Measurements from ENCODE around the gene SCML2. TPM values are rescaled to one million over a fixed set of nuclear protein-coding genes. Genes with fewer than 3 reads are reported as not detected.

Gene SCML2
- polyA plus RNA-seq, 2 donors = 1.0 to 1.6 TPM

- H3K27ac ChIP-seq (ENCODE audit: low read depth in 2 of 2, low read length in 1 of 2) = no peak within 1 kb of the TSS
- H3K4me1 ChIP-seq (ENCODE audit: control insufficient read depth in 2 of 2, insufficient read depth in 2 of 2, low read length in 1 of 2) = no peaks in the 10 kb centered on the region
- no peak within 1 kb of the TSS for H3K4me3 ChIP-seq (ENCODE audit: low read depth in 1 of 2, low read length in 2 of 2)
- no peaks in the 10 kb centered on the region for H3K36me3 ChIP-seq (ENCODE audit: control insufficient read depth in 2 of 2, insufficient read depth in 2 of 2, low read length in 1 of 2)
- H3K9me3 ChIP-seq (ENCODE audit: control insufficient read depth in 2 of 2, insufficient read depth in 1 of 2, low read depth in 1 of 2, low read length in 1 of 2) = peaks cover 4 to 5% of the 10 kb centered on the region in 2 donors
- WGBS, 2 donors = 96 to 97% methylated on average over 19 of the region's 19 CpGs
- H3K27me3 ChIP-seq (ENCODE audit: control insufficient read depth in 1 of 2, insufficient read depth in 2 of 2, low read length in 2 of 2) = no peaks in the 10 kb centered on the region
Measured at GRCh38 chrX:18220786-18221185, 133.7 kb downstream of the SCML2 start, which contains the start of gene BEND2. TSS of gene BEND2 (minus strand) at chrX:18220886. CDS start at chrX:18220750, 136 bp downstream.

- H3K4me3 ChIP-seq (ENCODE audit: low read depth in 1 of 2, low read length in 2 of 2) = no peak overlapping the region
- H3K4me1 ChIP-seq (ENCODE audit: control insufficient read depth in 2 of 2, insufficient read depth in 2 of 2, low read length in 1 of 2) = no peaks in the 10 kb centered on the region
- no peak overlapping the region for H3K27ac ChIP-seq (ENCODE audit: low read depth in 2 of 2, low read length in 1 of 2)
- no peaks in the 10 kb centered on the region for H3K9me3 ChIP-seq (ENCODE audit: control insufficient read depth in 2 of 2, insufficient read depth in 1 of 2, low read depth in 1 of 2, low read length in 1 of 2)
- no peaks in the 10 kb centered on the region for H3K36me3 ChIP-seq (ENCODE audit: control insufficient read depth in 2 of 2, insufficient read depth in 2 of 2, low read length in 1 of 2)
- WGBS, 2 donors = 12 to 14% methylated on average over 2 of the region's 2 CpGs
- H3K27me3 ChIP-seq (ENCODE audit: control insufficient read depth in 1 of 2, insufficient read depth in 2 of 2, low read length in 2 of 2) = no peaks in the 10 kb centered on the region
Measured at GRCh38 chrX:18210470-18210869, 144.0 kb downstream of the SCML2 start.

- Histone ChIP-seq H3K27ac (ENCODE audit: low read depth in 2 of 2, low read length in 1 of 2) (no peak overlapping the region), H3K9me3 (ENCODE audit: control insufficient read depth in 2 of 2, insufficient read depth in 1 of 2, low read depth in 1 of 2, low read length in 1 of 2) (no peaks in the 10 kb centered on the region), H3K4me1 (ENCODE audit: control insufficient read depth in 2 of 2, insufficient read depth in 2 of 2, low read length in 1 of 2) (no peaks in the 10 kb centered on the region), H3K27me3 (ENCODE audit: control insufficient read depth in 1 of 2, insufficient read depth in 2 of 2, low read length in 2 of 2) (no peaks in the 10 kb centered on the region), H3K4me3 (ENCODE audit: low read depth in 1 of 2, low read length in 2 of 2) (no peak overlapping the region), H3K36me3 (ENCODE audit: control insufficient read depth in 2 of 2, insufficient read depth in 2 of 2, low read length in 1 of 2) (no peaks in the 10 kb centered on the region)
- 75 to 89% methylated on average over 8 of the region's 8 CpGs for WGBS, 2 donors
Measured at GRCh38 chrX:18206657-18207056, 147.8 kb downstream of the SCML2 start.

GRCh38 chrX:18203631-18204030, 150.9 kb downstream of the SCML2 start:
- Histone ChIP-seq H3K4me1 (ENCODE audit: control insufficient read depth in 2 of 2, insufficient read depth in 2 of 2, low read length in 1 of 2) (no peaks in the 10 kb centered on the region), H3K9me3 (ENCODE audit: control insufficient read depth in 2 of 2, insufficient read depth in 1 of 2, low read depth in 1 of 2, low read length in 1 of 2) (no peaks in the 10 kb centered on the region), H3K27ac (ENCODE audit: low read depth in 2 of 2, low read length in 1 of 2) (no peak overlapping the region), H3K27me3 (ENCODE audit: control insufficient read depth in 1 of 2, insufficient read depth in 2 of 2, low read length in 2 of 2) (no peaks in the 10 kb centered on the region), H3K36me3 (ENCODE audit: control insufficient read depth in 2 of 2, insufficient read depth in 2 of 2, low read length in 1 of 2) (no peaks in the 10 kb centered on the region), H3K4me3 (ENCODE audit: low read depth in 1 of 2, low read length in 2 of 2) (no peak overlapping the region)
- WGBS, 2 donors = 69 to 81% methylated on average over 5 of the region's 5 CpGs

- Histone ChIP-seq H3K9me3 (ENCODE audit: control insufficient read depth in 2 of 2, insufficient read depth in 1 of 2, low read depth in 1 of 2, low read length in 1 of 2) (no peaks in the 10 kb centered on the region), H3K4me3 (ENCODE audit: low read depth in 1 of 2, low read length in 2 of 2) (no peak overlapping the region), H3K4me1 (ENCODE audit: control insufficient read depth in 2 of 2, insufficient read depth in 2 of 2, low read length in 1 of 2) (no peaks in the 10 kb centered on the region), H3K27me3 (ENCODE audit: control insufficient read depth in 1 of 2, insufficient read depth in 2 of 2, low read length in 2 of 2) (no peaks in the 10 kb centered on the region), H3K36me3 (ENCODE audit: control insufficient read depth in 2 of 2, insufficient read depth in 2 of 2, low read length in 1 of 2) (no peaks in the 10 kb centered on the region), H3K27ac (ENCODE audit: low read depth in 2 of 2, low read length in 1 of 2) (no peak overlapping the region)
- 40 to 73% methylated on average over 1 of the region's 1 CpG for WGBS, 2 donors
Measured at GRCh38 chrX:18194688-18195087, 159.8 kb downstream of the SCML2 start.

Other genes starting within 250 kb of the SCML2 start
- gene BEND2, start 133.8 kb downstream of the SCML2 start, polyA plus RNA-seq = not detected
- gene CDKL5, start 70.9 kb upstream of the SCML2 start, polyA plus RNA-seq = 1 to 10 TPM; 1.5 to 1.6 TPM

Data from esophagus (tissue), 2 donors.